Fibroblast of villous mesenchyme (primary cell): Measurements from ENCODE around the gene SINHCAF. TPM values are rescaled to one million over a fixed set of nuclear protein-coding genes. Genes with fewer than 3 reads are reported as not detected.
A peak's percentile ranks its signal among the peaks of the same experiment; 100 is the strongest.

ENCODE experiments used
- DNase-seq: peaks from one replicate; pipeline ENCODE4 v3.0.0-alpha.2; 2010; ENCODE audit warnings: low read depth
- H3K4me3 ChIP-seq: 2 replicates; pipeline ENCODE4 v1.5.1; 2011; ENCODE audit warnings: low read depth, mild to moderate bottlenecking, low read length
- CTCF ChIP-seq: IDR thresholded peaks from 2 replicates; pipeline ENCODE4 v1.5.1; 2012; ENCODE audit warnings: low read depth, mild to moderate bottlenecking, low read length; ENCODE audit not compliant: insufficient read depth
- total RNA-seq: library from RNA; depleted of rRNA; stranded (reverse); fragments of >200 nt; gene quantifications from 2 replicates; pipeline ENCODE4 v1.2.3, GENCODE V29; 2012

The SINHCAF gene
- total RNA-seq, 1 donor, result 39.3 TPM

- H3K4me3 ChIP-seq, result no peak overlapping the region
- no peak for TF ChIP-seq CTCF
- no peak for DNase-seq
Observed at GRCh38 chr12:31259136-31259886, 66.6 kb downstream of the SINHCAF start.

- no peak for TF ChIP-seq CTCF
Observed at GRCh38 chr12:31257784-31258183, 68.2 kb downstream of the SINHCAF start.

GRCh38 chr12:31251707-31252611 lies 74.0 kb downstream of the SINHCAF start:
- peak overlapping the region; percentile 58 for H3K4me3 ChIP-seq
- DNase-seq, result peak; percentile 28

More at GRCh38 chr12:31257784-31258183, 68.2 kb downstream of the SINHCAF start:
- no peak for DNase-seq
- no peak overlapping the region for H3K4me3 ChIP-seq

- TF ChIP-seq CTCF, result no peak
- no peak for DNase-seq
- H3K4me3 ChIP-seq, result no peak overlapping the region
Observed at GRCh38 chr12:31250179-31250578, 75.8 kb downstream of the SINHCAF start.

- TF ChIP-seq CTCF, result no peak
- no peak overlapping the region for H3K4me3 ChIP-seq
- no peak for DNase-seq
Observed at GRCh38 chr12:31249356-31249755, 76.6 kb downstream of the SINHCAF start.

GRCh38 chr12:31248815-31249214 lies 77.1 kb downstream of the SINHCAF start:
- no peak overlapping the region for H3K4me3 ChIP-seq
- no peak for DNase-seq
- no peak for TF ChIP-seq CTCF

- DNase-seq, result no peak
- TF ChIP-seq CTCF, result no peak
Observed at GRCh38 chr12:31248337-31248736, 77.6 kb downstream of the SINHCAF start.

More at GRCh38 chr12:31248337-31248736, 77.6 kb downstream of the SINHCAF start:
- no peak overlapping the region for H3K4me3 ChIP-seq
